Heart right ventricle (tissue), 16 donors: ENCODE data around the gene SMCR8. TPM values are rescaled to one million over a fixed set of nuclear protein-coding genes. Genes with fewer than 3 reads are reported as not detected.

Source experiments
- ATAC-seq, 8 donors: fragments of 200-7000 bp; cut with Tn5 transposase; one replicate each; pipeline ENCODE4 v1.9.1; 2020; ENCODE audit warnings: mild to moderate bottlenecking in 8 of 8, moderate library complexity in 8 of 8, moderate number of reproducible peaks in 1 of 8
- DNase-seq, 2 donors: peaks; one replicate each; pipeline ENCODE4 v3.0.0-alpha.2; 2020
- H3K27ac ChIP-seq, 10 donors: fragments of 200-600 bp; sonication (generic) in 2 of 10; one replicate each; pipeline versions ENCODE4 v1.5.0 to v1.8.0; 2020 to 2022; ENCODE audit warnings: mild to moderate bottlenecking in 3 of 10
- H3K27me3 ChIP-seq, 7 donors: fragments of 200-600 bp; one replicate each; pipeline ENCODE4 v1.8.0; 2021 to 2022; ENCODE audit warnings: mild to moderate bottlenecking in 2 of 7
- H3K36me3 ChIP-seq, 9 donors: fragments of 200-600 bp; sonication (generic) in 1 of 9; one replicate each; pipeline versions ENCODE4 v1.5.0 to v1.8.0; 2020 to 2022; ENCODE audit warnings: mild to moderate bottlenecking in 2 of 9
- H3K4me1 ChIP-seq, 9 donors: fragments of 200-600 bp; sonication (generic) in 1 of 9; one replicate each; pipeline versions ENCODE4 v1.5.0 to v1.8.0; 2020 to 2022; ENCODE audit warnings: mild to moderate bottlenecking in 4 of 9
- H3K4me3 ChIP-seq, 10 donors: fragments of 200-600 bp; sonication (generic) in 2 of 10; one replicate each; pipeline versions ENCODE4 v1.5.0 to v1.8.0; 2020 to 2022; ENCODE audit warnings: mild to moderate bottlenecking in 7 of 10, moderate library complexity in 2 of 10
- H3K9me3 ChIP-seq, 11 donors: fragments of 200-600 bp in 10 of 11; sonication (generic) in 2 of 11; one replicate each; pipeline versions ENCODE4 v1.5.0 to v1.8.0; 2013 to 2022; ENCODE audit warnings: mild to moderate bottlenecking in 2 of 11, control low read depth in 1 of 11, moderate library complexity in 1 of 11
- WGBS, 2 donors: extraction: QIAGEN DNeasy Blood & Tissue Kit; methylation state at CpG; one replicate each; pipeline ENCODE4 v1.1.7; 2013; ENCODE audit warnings: inconsistent platforms in 1 of 2; 5-methylcytosine and 5-hydroxymethylcytosine counted together
- intact Hi-C, 10 donors: fragments of 100-400 bp; cut with DNase I; formaldehyde crosslinking; loops; one replicate each; pipeline versions ENCODE4 v1.11.1 to v1.14.2; 2022
- long read RNA-seq, 3 donors: library from polyadenylated mRNA; unstranded; transcript quantifications; one replicate each; pipeline ENCODE4 v2.0.0, GENCODE V29; 2020 to 2021
- polyA plus RNA-seq, 2 donors: library from polyadenylated mRNA; stranded (reverse); fragments of 200-250 nt; gene quantifications; one replicate each; pipeline ENCODE4 v1.2.3, GENCODE V29; 2013
- total RNA-seq, 10 donors: library from RNA; stranded (reverse); fragmentation: NEBNext Ultra II Directional in 3 of 10; extraction: Animal tissue kit (Norgen Biotek cat#: 25700) in 3 of 10; gene quantifications; one replicate each; pipeline versions ENCODE4 v1.2.1 to v1.2.4, GENCODE V29; 2021 to 2023
- TF ChIP-seq, protein P1 (sequence below), 9 donors: fragments of 200-600 bp; sonication (generic) in 2 of 9; IDR thresholded peaks; one replicate each; pipeline versions ENCODE4 v1.5.0 to v1.8.0; 2021 to 2022; ENCODE audit warnings: antibody characterized with exemption in 9 of 9, mild to moderate bottlenecking in 5 of 9, moderate library complexity in 1 of 9
- donor health status: Arrhythmogenic right ventricular cardiomyopathy.
- donor health status: ischemic (EF 13 %, LVEDD 7.1; RV severe dilation, severe dysfunction).
- donor health status: healthy with polysubstance abuse.
- donor health status: DM: no; HTN: yes; CAD: no.
- donor health status: DM: no; HTN: no; CAD: no.
- donor health status: ischemic (EF 25% LVEDD 6.9; RV normal size, moderate dysfunction).
- donor health status: ischemic (EF 25% LVEDD 5.7; RV mildly dilated, moderate dysfunction).
- donor health status: healthy.
- donor health status: DM: yes; HTN: yes; CAD: no.
- donor health status: Ischemic cardiomyopathy.
- donor health status: ischemic (EF 35%, LVEDD 5.7; RV mildly dilated, moderate dysfunction).
- donor health status: nonischemic (EF 11% LVEDD 7.7; RV severe dilation, severe dysfunction).
- donor health status: DM: yes; HTN: yes; CAD: no.
- donor health status: PGD.
- donor health status: ischemic (EF 29% LVEDD 5.4; RV normal size, mild dysfunction).
- donor health status: nonischemic (EF 23%, LVEDD 6.1; RV moderate dilation, normal function).

SMCR8 gene, protein sequence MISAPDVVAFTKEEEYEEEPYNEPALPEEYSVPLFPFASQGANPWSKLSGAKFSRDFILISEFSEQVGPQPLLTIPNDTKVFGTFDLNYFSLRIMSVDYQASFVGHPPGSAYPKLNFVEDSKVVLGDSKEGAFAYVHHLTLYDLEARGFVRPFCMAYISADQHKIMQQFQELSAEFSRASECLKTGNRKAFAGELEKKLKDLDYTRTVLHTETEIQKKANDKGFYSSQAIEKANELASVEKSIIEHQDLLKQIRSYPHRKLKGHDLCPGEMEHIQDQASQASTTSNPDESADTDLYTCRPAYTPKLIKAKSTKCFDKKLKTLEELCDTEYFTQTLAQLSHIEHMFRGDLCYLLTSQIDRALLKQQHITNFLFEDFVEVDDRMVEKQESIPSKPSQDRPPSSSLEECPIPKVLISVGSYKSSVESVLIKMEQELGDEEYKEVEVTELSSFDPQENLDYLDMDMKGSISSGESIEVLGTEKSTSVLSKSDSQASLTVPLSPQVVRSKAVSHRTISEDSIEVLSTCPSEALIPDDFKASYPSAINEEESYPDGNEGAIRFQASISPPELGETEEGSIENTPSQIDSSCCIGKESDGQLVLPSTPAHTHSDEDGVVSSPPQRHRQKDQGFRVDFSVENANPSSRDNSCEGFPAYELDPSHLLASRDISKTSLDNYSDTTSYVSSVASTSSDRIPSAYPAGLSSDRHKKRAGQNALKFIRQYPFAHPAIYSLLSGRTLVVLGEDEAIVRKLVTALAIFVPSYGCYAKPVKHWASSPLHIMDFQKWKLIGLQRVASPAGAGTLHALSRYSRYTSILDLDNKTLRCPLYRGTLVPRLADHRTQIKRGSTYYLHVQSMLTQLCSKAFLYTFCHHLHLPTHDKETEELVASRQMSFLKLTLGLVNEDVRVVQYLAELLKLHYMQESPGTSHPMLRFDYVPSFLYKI
- 10 to 100 TPM in 9 of 10 donors, 1 to 10 TPM in 1; 9.5 to 15.7 (median 12.0) TPM for total RNA-seq
- 1 to 10 TPM; 2.1 to 2.4 TPM for polyA plus RNA-seq
- long read RNA-seq, donor 1, full-length matches to known transcripts: 2 of 6 reads
- long read RNA-seq, donor 1, partial matches to known transcripts: 4 of 6 reads
- long read RNA-seq, donor 1, other reads (novel, unspliced or antisense): 0 of 6 reads
- long read RNA-seq, donor 2, full-length matches to known transcripts: 1 of 2 reads
- long read RNA-seq, donor 2, partial matches to known transcripts: 0 of 2 reads
- long read RNA-seq, donor 2, other reads (novel, unspliced or antisense): 1 of 2 reads
- long read RNA-seq, donor 3, full-length matches to known transcripts: 2 of 8 reads
- long read RNA-seq, donor 3, partial matches to known transcripts: 6 of 8 reads
- long read RNA-seq, donor 3, other reads (novel, unspliced or antisense): 0 of 8 reads

- Histone ChIP-seq H3K36me3 (peaks cover 0 to 60% (median 0%) of the 10 kb centered on the region in 9 donors), H3K4me3 (peak within 1 kb of the TSS; percentile 78 to 100 (median 90)), H3K9me3 (no peaks in the 10 kb centered on the region), H3K4me1 (peaks cover 33 to 77% (median 67%) of the 10 kb centered on the region in 9 donors), H3K27ac (peak within 1 kb of the TSS; percentile 62 to 95 (median 86)), H3K27me3 (no peaks in the 10 kb centered on the region)
- TF ChIP-seq, protein P1, sequence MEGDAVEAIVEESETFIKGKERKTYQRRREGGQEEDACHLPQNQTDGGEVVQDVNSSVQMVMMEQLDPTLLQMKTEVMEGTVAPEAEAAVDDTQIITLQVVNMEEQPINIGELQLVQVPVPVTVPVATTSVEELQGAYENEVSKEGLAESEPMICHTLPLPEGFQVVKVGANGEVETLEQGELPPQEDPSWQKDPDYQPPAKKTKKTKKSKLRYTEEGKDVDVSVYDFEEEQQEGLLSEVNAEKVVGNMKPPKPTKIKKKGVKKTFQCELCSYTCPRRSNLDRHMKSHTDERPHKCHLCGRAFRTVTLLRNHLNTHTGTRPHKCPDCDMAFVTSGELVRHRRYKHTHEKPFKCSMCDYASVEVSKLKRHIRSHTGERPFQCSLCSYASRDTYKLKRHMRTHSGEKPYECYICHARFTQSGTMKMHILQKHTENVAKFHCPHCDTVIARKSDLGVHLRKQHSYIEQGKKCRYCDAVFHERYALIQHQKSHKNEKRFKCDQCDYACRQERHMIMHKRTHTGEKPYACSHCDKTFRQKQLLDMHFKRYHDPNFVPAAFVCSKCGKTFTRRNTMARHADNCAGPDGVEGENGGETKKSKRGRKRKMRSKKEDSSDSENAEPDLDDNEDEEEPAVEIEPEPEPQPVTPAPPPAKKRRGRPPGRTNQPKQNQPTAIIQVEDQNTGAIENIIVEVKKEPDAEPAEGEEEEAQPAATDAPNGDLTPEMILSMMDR (IDR thresholded peaks at IDR 0.05): no peak
- ATAC-seq (peak; percentile 97 to 99 (median 98)), DNase-seq (peak; percentile 97 to 99)
- WGBS, 2 donors: 0% methylated on average over 78 of the region's 78 CpGs
- intact Hi-C loops: loop anchor here in 9 of 10 donors (2.0 to 10.0 kb wide), 7 partner anchors 48 to 110 kb away; partner anchors contain the start of genes LLGL1 (in 3 of the 9), SHMT1 (in 2 of the 9), FLII (in 1 of the 9) and MIEF2 (in 1 of the 9)
These were observed at the start of gene SMCR8, which contains the start of gene TOP3A for GRCh38 chr17:18314731-18315561. SMCR8 (plus strand) TSS chr17:18315293; CDS start chr17:18315790, 497 bp downstream. TOP3A (minus strand) TSS chr17:18314994; CDS start chr17:18314778, 216 bp downstream.

DNA sequence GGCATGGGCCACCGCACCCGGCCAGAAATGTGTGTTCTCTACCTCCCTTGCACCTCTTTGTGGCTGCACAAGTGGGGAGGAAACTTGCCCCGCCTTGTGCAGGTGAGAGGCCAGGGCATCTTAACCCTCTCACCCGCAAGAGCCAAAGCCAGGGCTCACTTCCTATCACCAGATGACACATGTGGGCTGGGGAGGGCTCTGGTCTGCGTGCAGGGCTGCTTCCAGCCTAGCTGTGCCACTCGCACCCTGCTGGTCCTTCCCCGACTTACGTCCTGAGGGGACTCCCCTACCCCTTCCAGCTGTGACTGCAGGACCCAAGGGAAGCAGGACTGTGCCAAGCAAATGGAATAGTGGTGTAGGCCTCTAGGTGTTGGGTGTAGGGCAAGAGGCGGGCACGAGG, 47.7 kb upstream of the SMCR8 start:
- peaks cover 0 to 16% (median 8%) of the 10 kb centered on the region in 9 donors for H3K4me1 ChIP-seq
- no peaks in the 10 kb centered on the region for H3K9me3 ChIP-seq
- H3K36me3 ChIP-seq: peaks cover 0 to 50% (median 26%) of the 10 kb centered on the region in 9 donors
- WGBS, 2 donors: 83 to 86% methylated on average over 10 of the region's 10 CpGs
- H3K4me3 ChIP-seq: no peak overlapping the region
- no peak for DNase-seq
- no peak for ATAC-seq
- H3K27ac ChIP-seq: no peak overlapping the region
- no peaks in the 10 kb centered on the region for H3K27me3 ChIP-seq
- TF ChIP-seq, protein P1 (IDR thresholded peaks at IDR 0.05): no peak
- intact Hi-C loops: no loop called here

- WGBS, 2 donors: 54% methylated on average over 14 of the region's 14 CpGs
- Histone ChIP-seq H3K27ac (no peak overlapping the region), H3K36me3 (peaks cover 0 to 52% (median 24%) of the 10 kb centered on the region in 9 donors), H3K9me3 (no peaks in the 10 kb centered on the region), H3K4me1 (peaks cover 0 to 8% (median 2%) of the 10 kb centered on the region in 9 donors), H3K4me3 (no peak overlapping the region), H3K27me3 (no peaks in the 10 kb centered on the region)
- no peak for DNase-seq
- TF ChIP-seq, protein P1 (IDR thresholded peaks at IDR 0.05): no peak
- intact Hi-C loops: no loop called here
- peak in 3 of 8 donors; percentile 16 to 19 (median 18) for ATAC-seq
These were observed 47.0 kb upstream of the SMCR8 start for GRCh38 chr17:18267927-18268711.
